ENCODE measurements around the gene NCAM1. TPM values are rescaled to one million over a fixed set of nuclear protein-coding genes. Genes with fewer than 3 reads are reported as not detected.

NCAM1 gene
- total RNA-seq, 1 donor from 2014 or later = 27.3 TPM

- Mint-ChIP-seq H3K4me1 (ENCODE audit: low read depth) (peaks cover 20% of the 10 kb centered on the region), H3K36me3 (ENCODE audit: insufficient read depth) (no peaks in the 10 kb centered on the region), H3K27me3 (no peaks in the 10 kb centered on the region), H3K9me3 (ENCODE audit: low read depth) (no peaks in the 10 kb centered on the region), H3K4me3 (ENCODE audit: low read depth) (no peak overlapping the region), H3K27ac (no peak overlapping the region)
- no peak for TF ChIP-seq CTCF (IDR thresholded peaks at IDR 0.05; ENCODE audit: unreplicated experiment)
- no peak for DNase-seq (ENCODE audit: low spot score, unreplicated experiment)
These were observed 211.2 kb downstream of the NCAM1 start for GRCh38 chr11:113172382-113172951.

DNA sequence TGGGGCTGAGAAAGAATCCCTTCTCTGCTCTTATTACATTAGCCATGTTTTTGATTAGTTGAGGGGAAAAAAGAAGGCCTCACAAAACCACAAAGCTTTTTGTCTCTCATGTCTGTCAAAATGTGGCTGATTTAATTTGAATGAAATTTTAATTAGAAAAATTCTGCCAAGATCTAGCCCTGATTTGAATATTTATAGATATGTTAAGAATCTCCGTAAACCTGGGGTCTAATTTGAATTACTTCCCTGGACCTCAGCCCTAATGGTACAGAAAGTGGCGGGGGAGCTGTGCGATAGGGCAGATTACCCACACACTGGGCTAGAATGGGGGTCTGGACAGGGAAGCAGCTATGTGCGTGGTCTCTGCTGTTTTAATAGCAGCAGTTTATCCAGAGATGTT lies 211.9 kb downstream of the NCAM1 start:
- no peak overlapping the region for H3K27ac Mint-ChIP-seq
- no peaks in the 10 kb centered on the region for H3K36me3 Mint-ChIP-seq (ENCODE audit: insufficient read depth)
- no peaks in the 10 kb centered on the region for H3K9me3 Mint-ChIP-seq (ENCODE audit: low read depth)
- no peak for DNase-seq (ENCODE audit: low spot score, unreplicated experiment)
- H3K27me3 Mint-ChIP-seq = peaks cover 5% of the 10 kb centered on the region
- H3K4me3 Mint-ChIP-seq (ENCODE audit: low read depth) = no peak overlapping the region
- TF ChIP-seq CTCF (IDR thresholded peaks at IDR 0.05; ENCODE audit: unreplicated experiment) = no peak
- peaks cover 20% of the 10 kb centered on the region for H3K4me1 Mint-ChIP-seq (ENCODE audit: low read depth)

GRCh38 chr11:113174882-113175281 lies 213.7 kb downstream of the NCAM1 start:
- Mint-ChIP-seq H3K27me3 (peaks cover 8% of the 10 kb centered on the region), H3K4me3 (ENCODE audit: low read depth) (no peak overlapping the region), H3K36me3 (ENCODE audit: insufficient read depth) (no peaks in the 10 kb centered on the region), H3K9me3 (ENCODE audit: low read depth) (no peaks in the 10 kb centered on the region), H3K4me1 (ENCODE audit: low read depth) (peaks cover 16% of the 10 kb centered on the region), H3K27ac (no peak overlapping the region)
- TF ChIP-seq CTCF (IDR thresholded peaks at IDR 0.05; ENCODE audit: unreplicated experiment) = no peak
- no peak for DNase-seq (ENCODE audit: low spot score, unreplicated experiment)

DNA sequence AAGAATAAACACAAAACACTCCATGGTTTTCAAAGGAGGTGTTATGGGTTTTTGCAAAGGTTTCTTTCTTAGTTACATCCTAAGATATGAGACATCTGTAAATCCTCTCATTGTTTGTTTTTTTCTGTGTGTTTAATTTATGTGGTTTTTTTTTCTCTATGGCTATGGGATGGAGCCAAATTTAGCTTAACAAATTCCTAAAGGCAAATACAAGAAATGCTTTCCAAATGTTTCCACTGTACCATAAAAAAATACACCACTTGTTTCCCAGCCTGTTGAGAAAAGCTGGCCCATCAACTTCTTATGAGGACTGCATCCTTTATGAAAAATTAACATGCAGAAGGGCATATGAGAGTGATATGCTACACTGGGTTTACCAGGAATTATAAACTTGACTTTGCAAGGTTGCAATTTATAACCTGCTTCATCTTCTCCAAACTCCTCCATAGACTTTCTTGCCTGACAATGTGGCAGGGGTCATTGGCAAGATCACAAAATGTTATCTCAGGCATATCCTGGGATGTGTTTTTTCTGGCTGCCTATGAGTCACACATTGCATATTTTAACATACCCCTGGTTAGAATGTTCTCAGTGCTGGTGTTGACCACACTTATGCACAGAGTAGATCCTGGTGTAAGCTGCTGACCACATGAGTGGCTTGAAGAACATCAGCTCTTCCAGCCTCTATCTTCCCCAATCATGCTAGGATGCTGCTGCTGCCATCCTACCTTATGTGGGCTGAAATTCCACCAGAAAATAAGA lies 215.6 kb downstream of the NCAM1 start:
- no peak for TF ChIP-seq CTCF (IDR thresholded peaks at IDR 0.05; ENCODE audit: unreplicated experiment)
- no peak for DNase-seq (ENCODE audit: low spot score, unreplicated experiment)
- Mint-ChIP-seq H3K4me3 (ENCODE audit: low read depth) (no peak overlapping the region), H3K36me3 (ENCODE audit: insufficient read depth) (no peaks in the 10 kb centered on the region), H3K27ac (no peak overlapping the region), H3K4me1 (ENCODE audit: low read depth) (peaks cover 13% of the 10 kb centered on the region), H3K27me3 (peaks cover 8% of the 10 kb centered on the region), H3K9me3 (ENCODE audit: low read depth) (no peaks in the 10 kb centered on the region)

- H3K27me3 Mint-ChIP-seq = peaks cover 11% of the 10 kb centered on the region
- no peaks in the 10 kb centered on the region for H3K36me3 Mint-ChIP-seq (ENCODE audit: insufficient read depth)
- peaks cover 10% of the 10 kb centered on the region for H3K4me1 Mint-ChIP-seq (ENCODE audit: low read depth)
- H3K27ac Mint-ChIP-seq = peak overlapping the region; percentile 53
- DNase-seq (ENCODE audit: low spot score, unreplicated experiment) = no peak
- no peak for TF ChIP-seq CTCF (IDR thresholded peaks at IDR 0.05; ENCODE audit: unreplicated experiment)
- H3K4me3 Mint-ChIP-seq (ENCODE audit: low read depth) = no peak overlapping the region
- no peaks in the 10 kb centered on the region for H3K9me3 Mint-ChIP-seq (ENCODE audit: low read depth)
These were observed 216.5 kb downstream of the NCAM1 start for GRCh38 chr11:113177671-113178070.

All from progenitor cell of endocrine pancreas (in vitro differentiated cells).